T1000 (cell line): ENCODE data around the gene TMC8.
"Not testable (repeated sequence)": the region's sequence is repeated elsewhere in the genome, so short reads cannot be mapped to it uniquely, and the experiment has no call there.

Experiments used
- DNase-seq: peaks from one replicate; lab custom pipeline; 2025; ENCODE audit warnings: mixed read lengths; lab: John Stamatoyannopoulos, UW

TMC8 gene

DNA sequence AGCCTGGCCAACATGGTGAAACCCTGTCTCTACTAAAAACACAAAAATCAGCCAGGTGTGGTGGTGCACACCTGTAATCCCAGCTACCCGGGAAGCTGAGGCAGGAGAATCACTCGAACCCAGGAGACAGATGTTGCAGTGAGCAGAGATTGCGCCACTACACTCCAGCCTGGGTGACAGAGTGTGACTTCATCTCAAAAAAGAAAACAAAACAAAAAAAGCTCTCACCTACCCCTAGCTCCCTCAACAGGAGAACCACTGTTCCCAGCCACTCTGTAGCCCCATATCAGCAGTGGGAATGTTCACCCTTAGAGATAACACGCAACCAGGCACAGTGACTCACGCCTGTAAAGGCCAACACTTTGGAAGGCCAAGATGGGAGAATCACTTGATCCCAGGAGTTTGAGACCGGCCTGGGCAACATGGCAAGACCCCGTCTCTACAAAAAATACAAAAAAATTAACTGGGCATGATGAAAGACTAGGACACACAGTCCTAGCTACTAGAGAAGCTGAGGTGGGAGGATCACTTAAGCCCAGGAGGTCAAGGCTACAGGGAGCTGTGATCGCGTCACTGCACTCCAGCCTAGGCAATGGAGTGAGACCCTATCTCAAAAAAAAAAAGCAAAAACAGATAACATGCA, 5.4 kb downstream of the TMC8 start:
- no peak for DNase-seq

DNA sequence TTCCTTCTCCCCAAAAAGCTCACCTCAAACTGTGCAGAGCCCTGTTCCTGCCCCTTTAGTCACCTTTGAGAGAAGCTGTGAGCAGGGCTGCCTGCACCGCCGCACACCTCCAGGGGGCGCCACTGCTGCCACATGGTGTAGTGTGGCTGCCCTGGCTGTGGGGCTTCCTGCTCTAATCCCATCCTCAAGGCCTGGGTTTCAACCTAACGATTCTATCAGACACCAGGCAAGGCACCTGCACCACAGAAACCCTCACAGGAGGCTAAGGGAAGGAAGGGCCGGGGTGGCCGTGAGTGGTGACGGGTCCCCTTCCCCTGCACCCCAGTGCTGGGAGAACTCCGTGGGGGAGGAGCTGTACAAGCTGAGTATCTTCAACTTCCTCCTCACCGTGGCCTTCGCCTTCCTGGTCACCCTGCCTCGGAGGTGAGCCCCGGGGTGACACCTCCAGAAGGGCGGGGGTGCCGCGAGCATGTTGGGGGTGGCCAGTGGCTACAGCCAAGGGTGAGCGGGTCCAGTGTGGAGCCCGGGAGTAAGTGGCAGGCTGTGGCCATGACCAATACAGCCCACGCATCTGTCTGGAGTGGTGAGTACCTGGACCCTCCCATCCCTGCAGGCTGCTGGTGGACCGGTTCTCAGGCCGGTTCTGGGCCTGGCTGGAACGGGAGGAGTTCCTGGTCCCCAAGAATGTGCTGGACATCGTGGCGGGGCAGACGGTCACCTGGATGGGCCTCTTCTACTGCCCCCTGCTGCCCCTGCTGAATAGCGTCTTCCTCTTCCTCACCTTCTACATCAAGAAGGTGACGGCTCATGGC, 7.0 kb downstream of the TMC8 start:
- DNase-seq = no peak

DNA sequence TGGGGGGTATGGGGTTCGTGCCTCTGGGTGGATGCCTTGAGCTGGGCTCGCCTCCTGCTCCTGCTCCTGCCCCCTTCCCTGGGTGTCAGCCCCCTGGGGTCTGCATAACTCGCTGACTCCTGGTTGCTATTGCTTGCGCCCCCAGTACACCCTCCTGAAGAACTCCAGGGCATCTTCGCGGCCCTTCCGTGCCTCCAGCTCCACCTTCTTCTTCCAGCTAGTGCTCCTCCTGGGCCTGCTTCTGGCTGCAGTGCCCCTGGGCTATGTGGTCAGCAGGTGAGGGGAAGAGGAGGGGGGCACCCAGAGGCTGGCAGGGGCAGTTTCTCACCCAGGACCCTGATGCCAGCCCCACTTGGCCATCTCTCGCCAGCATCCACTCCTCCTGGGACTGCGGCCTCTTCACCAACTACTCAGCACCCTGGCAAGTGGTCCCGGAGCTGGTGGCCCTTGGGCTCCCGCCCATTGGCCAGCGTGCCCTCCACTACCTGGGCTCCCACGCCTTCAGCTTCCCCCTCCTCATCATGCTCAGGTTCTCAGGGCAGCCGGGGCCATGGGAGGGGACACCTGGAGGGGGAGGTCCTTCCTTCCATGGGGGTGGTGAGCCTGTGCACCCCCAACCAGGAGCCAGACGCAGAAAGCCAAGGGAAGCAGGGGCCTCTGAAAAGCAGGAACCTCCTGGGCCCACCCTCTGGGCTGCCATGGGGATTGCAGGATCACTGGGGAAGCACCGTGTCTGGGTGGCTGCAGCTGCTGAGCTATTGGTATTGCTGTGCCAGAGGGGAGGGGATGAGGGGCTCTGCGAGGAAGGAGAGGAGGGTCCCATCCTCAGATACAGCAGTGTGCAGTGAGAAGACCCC, 7.9 kb downstream of the TMC8 start:
- no peak for DNase-seq

DNA sequence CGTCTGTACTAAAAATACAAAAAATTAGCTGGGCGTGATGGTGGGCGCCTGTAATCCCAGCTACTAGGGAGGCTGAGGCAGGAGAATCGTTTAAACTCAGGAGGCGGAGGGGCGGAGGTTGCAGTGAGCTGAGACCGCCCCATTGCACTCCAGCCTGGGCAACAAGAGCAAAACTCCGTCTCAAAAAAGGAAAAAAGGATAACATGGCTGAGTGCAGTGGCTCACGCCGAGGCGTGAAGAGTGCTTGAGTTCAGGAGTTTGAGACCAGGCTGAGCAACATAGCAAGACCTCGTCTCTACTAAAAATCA, 9.2 kb downstream of the TMC8 start:
- DNase-seq = not testable (repeated sequence)

DNA sequence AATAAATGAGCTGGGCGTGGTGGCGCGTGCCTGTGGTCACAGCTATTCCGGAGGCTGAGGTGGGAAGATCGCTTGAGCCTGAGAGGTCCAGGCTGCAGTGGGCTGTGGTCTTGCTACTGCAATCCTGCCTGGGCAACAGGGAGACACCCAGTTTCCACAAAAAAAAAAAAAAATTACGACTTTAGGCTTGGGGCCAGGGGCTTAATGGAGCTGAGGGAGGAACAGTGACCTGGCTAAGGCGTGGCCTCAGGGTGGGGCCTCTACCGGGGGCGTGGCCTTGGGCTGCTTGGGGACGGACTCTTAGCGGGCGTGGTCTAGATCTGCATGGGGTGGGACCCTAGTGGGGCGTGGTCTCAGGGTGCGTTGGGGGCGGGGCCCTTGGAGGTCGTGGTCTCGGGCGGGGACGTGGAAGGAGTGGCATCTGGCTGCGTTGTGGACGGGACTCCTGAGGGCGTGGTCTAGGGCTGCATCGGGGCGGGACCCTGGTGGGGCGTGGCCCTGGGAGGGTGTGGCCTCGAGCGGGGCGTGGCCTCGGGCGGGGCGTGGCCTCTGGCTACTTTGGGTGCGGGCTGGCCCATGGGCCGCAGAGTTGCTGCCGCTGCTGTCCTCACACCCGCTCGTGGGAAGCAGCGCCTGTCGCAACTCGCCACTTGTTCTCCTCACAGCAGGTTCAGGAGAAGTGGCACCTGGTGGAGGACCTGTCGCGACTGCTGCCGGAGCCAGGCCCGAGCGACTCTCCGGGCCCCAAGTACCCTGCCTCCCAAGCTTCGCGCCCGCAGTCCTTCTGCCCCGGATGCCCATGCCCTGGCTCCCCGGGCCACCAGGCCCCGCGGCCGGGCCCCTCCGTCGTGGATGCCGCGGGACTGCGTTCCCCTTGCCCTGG, 9.8 kb downstream of the TMC8 start:
- DNase-seq = peak; percentile 98

DNA sequence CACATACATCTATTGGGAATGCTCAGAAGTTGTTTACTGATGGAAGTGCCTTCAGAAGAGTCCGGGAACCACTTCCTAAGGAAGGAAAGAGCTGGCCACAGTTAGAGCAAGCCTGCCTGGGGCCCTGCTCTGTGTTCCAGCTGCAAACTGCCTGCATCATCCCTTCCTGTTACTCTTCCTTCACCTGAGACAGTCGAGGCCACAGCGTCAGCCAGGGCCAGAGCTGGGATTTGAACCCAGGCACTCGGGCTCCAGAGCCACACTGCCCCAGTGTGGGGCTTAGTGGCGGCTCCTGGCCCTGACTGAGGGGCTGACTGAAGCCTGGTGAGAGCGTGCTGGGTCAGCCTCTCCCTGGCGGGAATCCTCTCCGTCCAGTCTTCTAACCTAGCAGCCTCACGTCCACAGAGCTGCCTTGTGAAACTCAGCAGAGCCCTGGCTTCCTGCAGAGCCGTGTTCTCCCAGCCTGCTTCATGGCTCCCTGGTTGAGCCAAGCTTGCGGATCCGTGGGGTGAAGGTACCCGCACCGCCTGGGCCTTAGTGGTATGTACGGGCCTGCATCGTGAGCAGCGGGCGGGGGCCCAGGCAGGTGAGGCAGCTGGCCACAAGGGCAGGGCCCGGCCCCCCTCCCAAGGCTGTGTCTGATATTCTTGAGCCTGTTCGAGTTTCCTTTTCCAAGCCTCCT, 11.0 kb downstream of the TMC8 start:
- DNase-seq = no peak

DNA sequence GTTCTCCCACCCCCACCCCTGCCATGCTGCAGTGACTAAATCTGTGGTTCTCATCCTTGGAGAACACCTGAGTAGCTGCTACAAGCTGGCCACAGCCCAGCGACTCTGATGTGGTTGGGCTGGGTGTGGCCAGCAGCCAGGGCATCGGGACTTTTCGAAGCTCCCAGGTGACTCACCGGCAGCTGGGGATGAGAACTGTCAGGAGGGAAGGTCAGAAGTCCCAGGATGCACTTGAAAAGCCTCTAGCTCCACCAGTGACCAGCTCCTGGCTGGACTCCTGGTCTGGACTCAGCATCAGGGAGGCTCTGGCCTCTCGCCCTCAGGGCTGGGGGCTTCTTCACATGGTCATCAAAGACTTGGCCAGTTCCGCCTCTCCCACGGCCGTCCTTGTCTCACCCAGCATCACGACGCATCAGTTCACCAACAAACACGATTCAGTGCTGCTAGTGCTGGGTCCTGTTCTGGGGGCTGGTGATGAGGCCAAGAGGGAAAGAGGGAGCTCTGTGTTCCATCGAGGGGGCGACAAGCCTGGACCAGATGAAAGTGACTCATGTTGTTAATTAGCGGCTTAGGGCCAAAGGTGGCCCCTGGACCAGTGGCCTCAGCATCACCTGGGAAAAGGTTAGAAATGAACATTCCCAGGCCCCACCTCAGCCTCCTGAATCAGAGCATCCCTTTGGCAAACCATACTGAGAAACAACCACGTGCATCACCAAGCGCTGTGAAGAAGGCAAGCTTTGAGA, 11.7 kb downstream of the TMC8 start:
- DNase-seq = peak; percentile 58

DNA sequence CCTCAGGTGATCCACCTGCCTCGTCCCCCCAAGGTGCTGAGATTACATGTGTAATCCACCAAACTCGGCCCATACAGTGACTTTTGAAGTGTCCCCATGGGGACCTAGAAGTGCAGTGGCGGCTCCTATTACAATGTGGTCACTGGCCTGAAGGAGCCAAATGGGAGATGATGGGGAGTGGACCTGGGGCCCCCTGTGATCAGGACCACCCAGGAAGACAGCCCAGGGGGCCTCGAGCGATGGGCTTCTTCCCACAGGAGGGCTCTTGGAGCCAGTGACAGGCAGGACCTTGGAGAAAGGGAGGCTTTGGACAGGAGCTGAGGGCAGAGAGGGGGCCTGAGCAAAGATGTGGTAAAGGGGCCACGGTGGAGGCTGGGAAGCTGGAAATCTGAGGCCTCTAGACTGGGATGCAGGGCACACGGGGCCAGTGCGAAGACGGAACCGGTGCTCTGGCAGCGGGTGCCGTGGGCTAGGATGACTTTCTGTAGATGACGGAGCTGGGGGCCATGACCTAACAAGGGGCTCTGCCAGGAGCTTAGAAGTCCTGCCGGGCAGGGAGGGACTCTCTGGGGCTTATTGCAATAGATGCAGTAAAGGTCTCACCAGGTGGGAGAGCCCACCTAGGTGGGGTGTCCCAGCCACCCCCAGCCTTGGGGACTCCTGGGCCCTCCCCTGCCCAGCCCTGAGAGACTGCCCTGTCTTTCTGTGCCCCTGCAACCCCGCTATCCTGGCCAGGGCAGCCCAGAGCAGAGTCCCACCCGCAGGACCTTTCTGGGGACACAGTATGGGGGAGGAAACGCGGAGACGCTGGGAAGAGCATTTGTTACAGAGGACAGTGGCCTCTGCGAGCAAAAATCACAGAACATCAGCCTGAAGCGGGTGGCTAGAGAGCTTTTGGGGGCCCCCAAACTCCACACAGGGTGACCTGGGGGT, 12.9 kb downstream of the TMC8 start:
- no peak for DNase-seq

DNA sequence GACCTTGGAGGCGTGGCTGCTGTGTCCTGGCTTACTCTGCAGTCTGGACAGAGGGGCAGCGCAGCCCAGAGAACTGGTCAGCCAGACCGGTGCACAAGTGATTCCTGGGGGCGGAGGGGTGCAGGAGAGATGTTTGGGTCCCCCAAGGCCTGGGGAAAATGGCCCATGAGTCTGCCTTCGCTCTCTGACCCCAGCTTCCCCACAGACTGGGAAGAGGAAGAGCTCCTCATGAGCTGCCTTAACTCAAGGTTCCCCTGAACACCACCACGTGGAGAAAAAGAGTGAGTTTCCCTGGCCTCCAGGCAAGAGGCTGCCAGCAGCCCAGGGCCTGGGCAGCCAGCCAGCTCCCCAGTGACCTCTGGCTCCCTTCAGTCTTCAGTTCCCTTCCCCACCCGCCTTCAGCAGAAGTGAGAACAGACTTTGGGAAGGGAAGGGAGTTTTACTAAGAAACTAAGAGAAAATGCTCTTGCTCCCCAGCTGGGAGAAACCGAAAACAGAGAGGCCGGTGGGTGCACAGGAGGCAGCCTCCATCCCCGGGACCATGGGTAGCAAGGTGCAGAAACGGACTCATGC, 13.7 kb downstream of the TMC8 start:
- DNase-seq = peak; percentile 65

DNA sequence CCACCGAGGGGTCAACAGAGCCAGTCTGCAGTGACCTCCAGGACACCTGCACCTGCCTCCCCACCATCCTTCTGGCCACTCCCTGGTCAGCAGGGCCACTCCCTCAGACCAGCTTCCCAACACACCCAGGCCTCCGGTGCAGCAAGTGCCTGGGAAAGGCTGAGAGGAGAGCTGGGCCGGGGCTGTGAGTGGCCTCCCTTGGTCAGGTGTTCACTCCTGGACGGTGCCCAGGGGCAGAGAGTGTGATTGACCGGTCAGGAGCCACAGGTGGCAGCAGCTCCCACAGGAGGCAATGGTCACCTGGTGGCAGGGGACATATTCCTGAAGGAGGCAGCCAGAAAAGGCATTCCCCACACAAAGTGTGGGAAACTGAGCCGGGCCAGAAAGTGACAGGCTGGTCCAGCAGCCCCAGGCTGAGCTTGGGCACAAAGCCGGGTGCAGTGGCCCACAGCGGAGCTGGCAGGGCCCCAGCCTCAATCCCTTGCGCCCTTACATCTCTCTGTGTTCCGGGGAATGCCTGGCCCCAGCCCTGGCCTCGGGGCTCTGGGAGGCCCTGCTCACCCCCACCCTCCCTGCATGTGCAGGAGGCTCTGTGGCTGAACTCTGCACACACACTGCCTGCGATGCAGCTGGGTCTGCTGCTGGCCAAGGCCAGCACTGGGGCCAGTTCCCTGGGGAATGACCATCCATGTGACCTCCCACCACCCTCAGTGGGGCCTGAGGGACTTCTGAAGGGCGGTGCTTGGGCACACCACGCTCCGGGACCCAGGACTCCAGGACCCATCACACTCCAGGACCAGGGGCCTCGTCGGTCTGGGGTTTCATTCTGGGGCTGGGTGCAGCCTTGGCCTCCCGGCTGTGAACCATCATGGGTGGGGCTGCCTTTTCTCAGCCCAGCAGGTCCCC, 14.4 kb downstream of the TMC8 start:
- no peak for DNase-seq

DNA sequence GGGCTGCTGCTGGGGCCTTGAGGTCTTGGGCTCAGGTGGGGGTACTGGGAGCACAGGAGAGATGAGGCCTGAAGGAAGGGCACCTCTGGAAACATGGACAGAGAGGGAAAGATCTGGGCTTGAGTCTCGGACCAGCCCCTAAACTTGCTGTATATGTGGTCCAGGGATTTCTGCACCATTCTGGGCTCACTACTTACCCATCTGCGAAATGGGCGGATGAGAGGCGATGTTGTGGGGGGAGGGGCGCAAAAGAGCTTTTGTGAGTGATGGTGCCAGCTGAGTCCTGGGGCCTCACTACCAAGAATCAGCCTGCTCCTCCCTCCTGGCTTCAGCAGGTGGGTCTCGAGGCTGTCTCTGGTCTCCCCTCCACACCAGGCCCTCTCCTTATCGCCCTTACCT, 15.9 kb downstream of the TMC8 start:
- DNase-seq = no peak

DNA sequence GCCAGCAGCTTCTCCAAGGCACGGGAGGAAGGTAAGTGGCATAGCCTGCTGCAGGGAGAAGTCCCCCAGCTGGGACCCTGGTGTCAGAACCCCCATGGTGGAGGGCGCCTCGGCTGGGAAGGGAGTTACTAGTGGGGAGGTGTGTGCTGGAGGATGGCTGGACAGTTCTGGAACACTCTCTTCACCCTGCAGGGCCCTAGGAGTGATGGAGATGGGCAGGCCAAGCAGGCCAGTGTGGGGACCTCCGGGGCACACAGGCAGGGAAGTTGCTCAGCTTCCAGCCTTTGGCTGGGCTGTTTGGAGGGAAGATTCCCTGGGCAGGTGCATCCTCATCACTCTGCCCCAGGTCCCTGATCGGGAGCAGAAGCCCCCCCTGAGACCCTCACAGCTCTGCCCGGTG, 16.3 kb downstream of the TMC8 start:
- no peak for DNase-seq

DNA sequence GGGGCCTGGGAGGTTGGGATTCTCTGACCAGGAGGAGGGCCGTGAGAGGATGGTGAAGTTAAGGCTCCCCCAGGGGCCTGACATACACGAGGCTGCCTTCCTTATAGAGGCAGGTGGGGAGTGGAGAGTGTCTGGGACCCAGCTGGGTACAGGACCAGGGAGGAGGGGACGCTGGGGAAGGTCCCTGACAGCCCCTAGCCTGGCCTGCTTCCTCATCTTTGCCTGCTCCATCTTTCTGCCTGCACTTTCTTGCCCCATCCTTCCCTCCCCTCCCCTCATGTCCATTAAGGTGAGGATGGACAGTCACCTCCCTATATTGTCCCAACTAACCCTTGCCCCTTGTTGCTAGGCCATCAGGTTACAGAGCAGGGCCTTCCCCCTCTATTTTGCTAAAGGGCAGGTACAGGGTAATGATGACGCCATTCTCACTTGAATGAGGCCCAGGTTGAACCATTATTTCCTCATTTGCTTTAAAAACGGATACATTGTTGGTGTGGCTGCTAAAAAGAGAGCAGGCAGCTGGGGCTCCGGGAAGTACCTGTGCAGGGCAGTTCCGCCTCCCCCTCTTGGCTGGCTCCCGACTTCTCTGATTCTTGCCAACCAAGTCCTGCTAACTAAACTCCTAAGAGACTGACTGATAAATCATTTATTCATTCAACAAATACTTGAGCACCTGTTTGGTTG, 16.9 kb downstream of the TMC8 start:
- DNase-seq = no peak

DNA sequence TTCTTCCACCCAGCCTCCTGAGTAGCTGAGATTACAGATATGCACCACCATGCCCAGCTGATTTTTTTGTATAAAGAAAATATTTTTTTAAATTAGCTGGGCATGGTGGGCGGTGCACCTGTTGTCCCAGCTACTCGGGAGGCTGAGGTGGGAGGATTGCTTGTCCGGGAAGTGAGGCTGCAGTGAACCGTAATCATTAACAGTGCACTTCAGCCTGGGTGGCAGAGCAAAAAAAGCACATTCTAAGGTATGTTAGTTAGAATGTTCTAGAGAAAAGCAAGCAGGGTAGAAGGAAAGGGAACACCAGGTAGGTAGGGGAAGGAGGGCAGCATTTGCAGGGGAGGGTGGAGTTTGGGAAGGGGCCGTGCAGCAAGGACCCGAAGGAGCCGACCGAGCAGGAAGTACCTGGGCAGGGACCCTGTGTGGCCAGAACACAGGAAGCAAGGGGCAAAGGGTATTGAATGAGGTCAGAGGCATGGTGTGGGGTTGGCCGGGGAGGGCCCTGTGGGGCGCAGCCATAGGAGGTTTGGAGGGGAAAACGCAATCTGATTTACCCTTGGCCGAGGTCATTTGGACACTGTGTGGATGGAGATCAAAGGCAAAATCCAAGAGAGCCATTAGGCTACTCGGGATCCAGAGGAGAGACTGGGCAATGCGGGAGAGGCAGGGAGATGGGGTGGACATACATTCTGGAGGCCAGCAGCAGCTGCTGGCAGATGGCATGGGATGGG, 17.9 kb downstream of the TMC8 start:
- no peak for DNase-seq

DNA sequence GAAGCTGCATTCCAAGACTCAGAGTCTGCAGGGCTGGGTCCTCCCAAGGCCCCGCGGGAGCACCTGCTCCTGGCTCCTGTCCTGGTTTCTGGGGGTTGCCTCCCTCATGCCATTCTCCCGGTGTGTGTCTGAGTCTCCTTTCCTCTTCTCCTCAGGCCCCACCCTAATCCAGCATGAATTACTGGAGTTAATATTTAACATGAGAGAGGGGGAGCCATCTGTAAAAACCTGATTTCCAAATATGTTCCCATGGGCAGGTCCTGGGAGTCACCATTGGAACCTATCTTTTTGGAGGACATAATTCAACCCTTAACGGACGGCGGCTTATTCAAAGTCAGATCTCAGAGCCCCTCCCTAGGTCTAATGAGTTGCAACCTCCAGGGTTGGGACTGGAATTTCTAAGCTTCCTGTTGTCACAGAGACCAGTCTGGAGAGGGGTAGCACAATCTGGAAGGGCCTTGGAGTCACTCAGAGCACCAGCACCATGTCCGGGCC, 21.0 kb downstream of the TMC8 start:
- no peak for DNase-seq
